Kidney capillary endothelial cell (primary cell): Measurements from ENCODE around the gene BEND6.

Source experiments
- DNase-seq: peaks from one replicate; pipeline ENCODE4 v3.0.0-alpha.2; 2018; ENCODE audit warnings: low spot score

Gene BEND6

DNA sequence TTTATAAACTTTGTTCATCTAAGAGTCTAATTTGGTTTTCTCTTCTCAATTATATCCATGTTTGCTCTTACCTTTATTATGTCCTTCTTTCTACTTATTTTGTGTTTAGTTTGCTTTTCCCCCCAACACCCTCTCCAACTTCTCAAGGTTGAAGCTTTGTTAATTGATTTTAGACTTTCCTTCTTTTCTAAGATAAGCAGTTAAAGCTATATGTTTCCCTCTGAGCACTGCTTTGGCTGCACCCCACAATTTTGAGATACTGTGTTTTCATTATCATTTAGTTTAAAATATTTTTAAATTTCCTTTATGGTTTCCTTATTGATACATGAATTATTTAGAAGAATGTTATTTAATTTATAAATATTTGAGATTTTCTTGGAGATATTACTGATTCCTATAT lies 13.9 kb upstream of the BEND6 start:
- no peak for DNase-seq

GRCh38 chr6:56944661-56945060 lies 10.2 kb upstream of the BEND6 start:
- DNase-seq = no peak

GRCh38 chr6:56946368-56946767 lies 8.5 kb upstream of the BEND6 start:
- DNase-seq = no peak

- no peak for DNase-seq
These were observed 7.0 kb upstream of the BEND6 start for GRCh38 chr6:56947924-56948323.

DNA sequence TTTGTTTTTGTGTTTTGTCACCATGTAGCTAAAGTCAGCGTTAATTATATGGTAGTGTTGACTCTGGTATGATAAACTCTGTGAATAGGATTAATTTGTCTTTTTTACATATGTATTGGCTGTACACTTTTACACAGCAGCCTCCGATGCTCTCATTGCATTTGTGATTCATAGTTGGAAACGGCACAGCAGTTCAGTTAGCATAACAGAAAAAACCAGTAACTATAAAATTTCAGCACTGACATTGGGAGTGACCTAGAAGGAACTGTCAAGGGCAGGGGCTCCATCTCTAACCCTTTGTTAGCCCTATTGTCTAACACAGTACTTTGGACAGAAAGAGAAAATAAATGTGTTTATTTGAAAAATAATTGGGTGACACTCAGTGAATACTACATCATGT lies 5.6 kb upstream of the BEND6 start:
- DNase-seq = no peak

- DNase-seq = no peak
These were observed 4.9 kb upstream of the BEND6 start for GRCh38 chr6:56949925-56950495.

DNA sequence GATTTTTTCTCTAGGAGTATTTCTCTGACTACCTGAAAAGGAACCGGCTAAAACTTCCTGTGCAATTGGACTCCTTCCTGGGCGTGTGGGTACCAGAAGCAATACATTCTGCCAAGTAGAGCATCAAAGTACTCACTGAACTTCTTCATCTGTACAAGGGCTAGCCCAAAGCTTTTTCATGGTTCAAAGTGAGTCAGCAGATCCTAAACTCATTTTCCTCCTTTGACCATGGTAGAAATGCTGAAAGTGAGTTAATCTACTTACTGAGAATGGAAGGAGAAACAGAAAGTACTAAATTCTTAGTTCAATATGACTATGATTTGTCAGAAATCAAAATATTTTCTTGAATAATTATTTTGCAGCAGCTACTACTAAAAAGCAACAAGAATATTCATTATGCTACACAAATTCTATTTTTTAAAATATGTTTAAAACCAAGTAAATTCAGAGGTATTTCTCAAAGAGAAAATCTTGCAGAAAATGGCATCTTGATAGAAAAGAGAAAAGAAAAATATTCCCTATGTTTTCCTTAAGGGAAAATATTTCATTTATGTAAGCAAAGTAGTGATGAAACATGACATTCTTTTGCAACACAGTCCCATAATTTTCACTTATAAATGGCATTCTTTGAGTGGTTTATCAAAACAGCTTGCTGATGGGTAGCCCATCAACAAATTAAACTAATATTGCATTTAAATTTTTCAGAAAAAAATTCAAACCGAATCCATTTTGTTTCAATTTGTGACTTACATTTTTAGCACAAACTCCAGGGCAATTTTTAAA lies 3.7 kb upstream of the BEND6 start:
- no peak for DNase-seq

DNA sequence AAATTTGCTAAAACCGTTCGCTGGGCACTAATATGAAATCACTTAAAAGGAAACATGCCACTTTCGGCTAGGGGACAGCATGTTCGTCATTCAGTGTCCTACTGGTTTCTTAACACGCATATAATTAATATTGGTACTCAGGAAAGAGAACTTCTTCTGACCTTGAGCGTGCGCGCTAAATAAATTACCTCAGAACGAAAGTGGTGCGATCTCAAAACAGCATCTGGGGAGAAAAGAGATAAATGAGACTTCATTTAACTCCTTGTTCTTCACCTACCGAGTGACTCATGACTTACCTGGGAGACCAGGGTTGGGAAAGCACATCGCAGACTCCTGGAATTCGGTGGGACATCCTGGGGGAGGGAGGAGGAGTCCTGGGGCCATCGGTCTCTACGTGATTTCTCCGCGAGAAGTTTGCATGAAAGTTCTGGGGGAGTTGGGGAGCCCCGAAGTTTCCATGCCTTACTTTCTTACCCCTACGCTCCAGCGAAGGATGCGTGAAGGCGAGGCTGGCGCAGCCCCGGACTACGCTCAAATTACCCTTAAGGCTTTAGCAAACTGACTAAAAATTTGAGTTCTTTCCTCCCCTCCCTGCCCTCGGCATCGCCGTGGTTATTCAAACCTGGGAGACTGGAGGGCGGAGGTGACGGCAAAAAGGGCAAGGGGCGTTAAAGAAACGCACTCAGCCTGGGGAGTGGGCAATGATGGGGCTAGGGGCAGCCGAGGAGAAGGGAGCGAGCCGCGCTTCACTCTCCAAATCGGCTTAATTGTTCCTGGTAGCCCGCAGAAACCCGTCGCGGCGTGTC lies 1.1 kb upstream of the BEND6 start:
- no peak for DNase-seq

DNA sequence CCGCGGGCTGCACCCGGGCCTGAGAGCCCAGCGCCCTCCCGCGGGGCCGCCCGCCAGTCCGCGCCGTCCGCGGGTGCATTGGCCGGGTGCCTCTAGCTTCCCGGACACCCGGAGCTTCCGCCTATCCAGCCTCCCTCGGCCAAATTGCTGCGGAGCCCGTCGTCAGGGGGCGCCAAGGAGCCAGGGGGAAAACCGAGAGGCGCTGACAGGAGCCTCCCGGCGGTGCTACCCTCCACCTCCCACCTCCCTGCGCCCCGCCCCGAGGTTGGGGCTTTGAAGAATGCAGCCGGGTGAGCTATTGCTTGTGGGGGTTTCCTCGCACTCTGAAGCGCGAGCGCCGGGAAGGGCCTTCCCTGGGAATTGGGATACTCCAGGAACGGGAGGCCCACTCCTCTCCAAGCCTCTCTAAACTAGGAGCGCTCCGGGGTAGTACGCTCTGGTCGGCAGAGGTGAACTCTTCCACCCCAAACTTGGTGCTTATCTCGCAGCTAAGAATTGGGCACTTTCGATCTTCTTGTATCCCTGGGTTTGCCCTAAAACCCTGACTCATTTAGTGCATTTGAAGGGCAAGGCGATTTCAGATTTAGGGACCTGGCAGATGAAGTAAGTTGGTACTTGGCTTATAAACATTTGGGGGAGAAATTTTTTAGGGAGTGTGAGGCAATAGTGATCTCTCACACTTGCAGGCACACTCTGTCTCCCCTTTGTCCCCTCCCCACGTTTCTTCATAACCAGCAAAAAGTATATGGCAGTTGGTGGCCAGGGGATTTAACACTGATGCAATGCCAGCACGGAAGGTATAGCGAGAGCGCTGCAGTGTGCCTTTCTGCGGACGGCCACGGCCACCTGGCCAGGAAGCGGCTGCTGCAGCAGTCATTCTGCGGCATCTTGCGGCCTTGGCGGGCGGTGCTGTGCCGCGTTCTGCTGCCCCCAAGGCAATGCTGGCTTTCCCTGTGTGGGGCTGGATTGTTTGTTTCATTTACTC lies 556 bp downstream of the BEND6 start:
- peak; percentile 40 for DNase-seq

DNA sequence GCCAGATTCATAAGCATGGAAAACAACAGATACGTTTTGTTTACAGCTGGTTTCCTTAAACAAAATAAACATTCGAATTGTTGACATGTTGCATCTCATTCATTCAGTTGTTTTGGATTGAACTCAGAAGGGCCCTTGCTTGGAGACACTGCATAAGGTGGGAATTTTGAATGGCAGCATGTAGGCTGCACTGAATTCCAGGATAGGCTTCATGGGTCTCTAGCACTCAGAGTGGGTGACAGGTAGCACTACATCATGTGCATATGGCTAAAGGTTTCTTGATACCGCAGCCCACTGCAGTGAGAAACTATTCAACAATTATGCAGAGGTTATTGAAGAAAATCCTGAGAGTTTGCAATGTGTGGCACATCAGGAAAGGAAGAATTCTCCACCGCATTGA lies 1.6 kb downstream of the BEND6 start:
- DNase-seq = no peak

DNA sequence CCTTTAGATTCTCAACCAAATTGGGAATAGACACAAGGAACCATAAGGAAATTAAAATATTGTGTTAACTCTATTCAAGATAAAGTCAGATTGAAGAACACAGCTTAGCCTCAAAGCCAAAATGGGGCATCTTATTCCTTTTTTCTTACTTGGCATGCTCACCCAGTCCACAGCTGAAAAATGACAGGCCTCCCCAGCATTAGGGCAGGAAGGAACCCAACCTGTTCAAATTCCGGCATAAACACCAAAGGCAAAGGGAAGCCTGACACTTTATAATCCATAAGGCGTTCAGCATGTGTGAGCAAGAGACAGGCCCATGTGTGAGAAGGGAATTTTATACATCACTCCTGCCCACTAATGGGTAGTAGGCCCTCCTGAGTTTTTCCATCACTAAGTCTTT lies 2.9 kb downstream of the BEND6 start:
- no peak for DNase-seq

- no peak for DNase-seq
These were observed 3.6 kb downstream of the BEND6 start for GRCh38 chr6:56958481-56958880.

GRCh38 chr6:56959094-56959493 lies 4.2 kb downstream of the BEND6 start:
- no peak for DNase-seq

GRCh38 chr6:56959938-56960337 lies 5.0 kb downstream of the BEND6 start:
- no peak for DNase-seq

- DNase-seq = no peak
These were observed 6.2 kb downstream of the BEND6 start for GRCh38 chr6:56961151-56961550.

GRCh38 chr6:56962441-56962840 lies 7.5 kb downstream of the BEND6 start:
- no peak for DNase-seq

- DNase-seq = no peak
These were observed 8.1 kb downstream of the BEND6 start for GRCh38 chr6:56963043-56963442.

GRCh38 chr6:56963793-56964192 lies 8.9 kb downstream of the BEND6 start:
- DNase-seq = no peak

DNA sequence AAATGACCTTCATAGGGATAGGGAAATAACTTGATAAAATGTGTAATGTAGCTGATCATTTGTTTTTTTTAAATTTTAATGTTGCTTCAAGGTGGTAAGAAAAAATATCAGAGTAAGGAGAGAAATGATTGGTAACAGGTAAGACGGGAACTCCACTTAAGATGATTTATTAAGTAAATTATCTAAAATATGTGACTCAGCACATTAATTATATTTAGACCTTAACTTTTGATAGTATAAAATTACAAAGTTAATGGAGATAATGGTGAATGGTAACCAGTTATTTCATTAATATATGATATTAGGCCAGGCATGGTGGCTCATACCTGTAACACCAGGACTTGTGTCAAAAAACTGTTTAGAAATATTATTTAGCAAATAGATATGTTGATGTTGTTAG lies 10.2 kb downstream of the BEND6 start:
- DNase-seq = no peak

DNA sequence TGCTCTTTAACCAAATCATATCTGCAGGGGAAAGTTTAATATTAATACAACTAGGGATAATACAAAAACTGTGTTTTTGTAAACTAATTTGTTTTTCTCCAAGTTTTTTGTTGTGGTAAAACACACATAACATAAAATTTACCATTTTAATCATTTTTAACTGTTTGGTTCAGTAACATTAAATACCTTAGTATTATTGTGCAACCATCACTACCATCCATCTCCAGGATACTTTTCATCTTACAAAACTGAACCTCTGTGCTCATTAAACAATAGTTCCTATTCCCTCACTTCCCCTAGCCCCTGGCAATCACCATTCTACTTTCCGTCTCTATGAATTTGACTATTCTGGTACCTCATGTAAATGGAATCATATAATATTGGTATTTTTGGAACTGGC lies 15.9 kb downstream of the BEND6 start:
- no peak for DNase-seq

DNA sequence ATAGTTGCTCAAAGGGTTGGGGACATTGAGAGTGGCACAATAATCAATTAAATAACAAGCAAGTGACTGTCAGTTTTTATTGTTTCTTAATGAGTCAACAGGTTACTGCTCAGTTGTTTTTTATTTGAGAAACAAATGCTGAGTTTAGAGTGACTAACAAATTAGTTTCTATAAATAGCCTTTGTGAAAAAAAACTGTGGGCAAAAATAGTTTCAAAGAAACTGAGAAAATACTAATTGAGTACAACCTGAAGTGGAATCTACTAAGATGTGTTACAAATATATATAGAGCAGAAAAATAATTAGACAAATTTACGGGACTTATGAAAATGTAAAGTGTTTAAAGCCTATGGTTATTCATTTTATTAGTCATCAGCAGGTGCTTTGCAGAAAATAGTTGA lies 22.3 kb downstream of the BEND6 start:
- no peak for DNase-seq

DNA sequence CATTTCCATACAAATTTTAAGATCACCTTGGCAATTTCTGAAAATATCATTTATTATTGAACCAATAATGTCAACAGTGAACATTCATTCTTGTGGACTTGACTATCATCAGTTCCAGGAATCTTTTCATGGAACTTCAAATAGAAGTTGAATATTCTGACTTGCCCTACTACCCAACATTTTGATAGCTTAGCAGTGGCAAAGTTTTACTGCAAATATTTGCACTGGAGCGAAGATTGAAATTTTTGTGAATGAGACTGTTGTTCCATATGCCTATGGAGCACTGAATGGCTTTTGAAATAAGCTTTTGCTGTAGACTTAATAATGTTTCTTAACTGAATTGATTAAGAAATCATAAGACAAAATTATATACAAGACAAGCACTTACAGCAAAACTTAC lies 23.6 kb downstream of the BEND6 start:
- no peak for DNase-seq
